ENCODE data around the gene SPTBN5. TPM values are rescaled to one million over a fixed set of nuclear protein-coding genes. Genes with fewer than 3 reads are reported as not detected.

SPTBN5 gene
- total RNA-seq, 1 experiment from 2014 or later, result 2.1 TPM

DNA sequence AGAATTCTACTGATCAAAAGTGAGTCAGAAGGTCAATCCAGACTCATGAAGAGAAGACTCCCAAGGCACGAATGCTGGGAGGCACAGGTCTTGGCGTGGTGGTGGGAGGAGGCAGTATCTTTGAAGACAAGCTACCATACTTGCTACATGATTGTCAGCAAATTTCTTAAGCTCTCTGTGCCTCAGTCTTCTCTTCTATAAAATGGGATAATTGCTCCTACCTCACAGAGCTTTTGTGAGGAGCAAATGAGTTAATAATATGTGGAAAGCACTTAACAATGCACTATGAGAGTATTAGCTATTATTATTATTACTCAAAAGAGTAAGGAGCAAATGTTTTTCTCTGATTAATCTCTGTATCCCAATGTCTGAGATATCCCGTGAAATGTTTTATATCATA, 42.3 kb upstream of the SPTBN5 start (continued):
- TF ChIP-seq CTCF (IDR thresholded peaks at IDR 0.05), result no peak

DNA sequence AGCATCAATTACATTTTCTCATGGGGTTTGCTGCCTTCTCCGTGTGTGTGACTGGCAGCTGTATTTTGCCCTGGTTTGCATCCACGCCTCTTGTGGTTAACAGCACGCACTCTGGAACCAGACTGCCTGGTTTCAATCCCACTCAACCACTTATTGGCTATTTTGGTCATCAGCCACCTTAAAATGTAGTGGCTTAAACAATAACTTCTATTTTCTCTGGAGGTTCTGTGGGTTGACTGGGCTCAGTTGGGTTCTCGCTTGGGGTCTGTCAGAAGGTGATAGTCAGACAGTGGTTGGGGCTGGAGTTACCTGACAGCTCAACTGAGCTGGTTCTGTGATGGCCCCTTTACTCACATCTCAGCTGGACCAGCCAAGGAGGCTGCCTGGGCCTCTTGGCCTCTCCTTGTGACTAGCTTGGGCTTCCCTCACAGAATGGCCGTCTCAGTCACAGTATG, 41.7 kb upstream of the SPTBN5 start:
- H3K4me1 ChIP-seq (ENCODE audit: control insufficient read depth, insufficient read depth, low read length), result peaks cover 50% of the 10 kb centered on the region
- ATAC-seq, result no peak

More for the DNA sequence above, 41.7 kb upstream of the SPTBN5 start:
- in situ Hi-C loops (cut with HindIII; ENCODE audit: low pct_unique_long_range_greater_than_20kb, low sequenced_read_pairs), result no loop called here
- CTCF ChIA-PET, result no interaction called here
- Histone ChIP-seq H3K9me3 (ENCODE audit: control insufficient read depth, insufficient read depth, low read depth, low read length) (no peaks in the 10 kb centered on the region), H3K27me3 (ENCODE audit: control insufficient read depth, insufficient read depth, low read length) (no peaks in the 10 kb centered on the region), H3K4me3 (ENCODE audit: low read depth in 2 of 2, low read length in 2 of 2) (no peak overlapping the region), H3K27ac (ENCODE audit: low read length) (peak overlapping the region; percentile 91), H3K36me3 (ENCODE audit: control insufficient read depth, insufficient read depth, low read length) (no peaks in the 10 kb centered on the region; the same call in 1 of the 2 replicates)
- no peak for DNase-seq (ENCODE audit: low read depth, low spot score)
- TF ChIP-seq, protein P1, sequence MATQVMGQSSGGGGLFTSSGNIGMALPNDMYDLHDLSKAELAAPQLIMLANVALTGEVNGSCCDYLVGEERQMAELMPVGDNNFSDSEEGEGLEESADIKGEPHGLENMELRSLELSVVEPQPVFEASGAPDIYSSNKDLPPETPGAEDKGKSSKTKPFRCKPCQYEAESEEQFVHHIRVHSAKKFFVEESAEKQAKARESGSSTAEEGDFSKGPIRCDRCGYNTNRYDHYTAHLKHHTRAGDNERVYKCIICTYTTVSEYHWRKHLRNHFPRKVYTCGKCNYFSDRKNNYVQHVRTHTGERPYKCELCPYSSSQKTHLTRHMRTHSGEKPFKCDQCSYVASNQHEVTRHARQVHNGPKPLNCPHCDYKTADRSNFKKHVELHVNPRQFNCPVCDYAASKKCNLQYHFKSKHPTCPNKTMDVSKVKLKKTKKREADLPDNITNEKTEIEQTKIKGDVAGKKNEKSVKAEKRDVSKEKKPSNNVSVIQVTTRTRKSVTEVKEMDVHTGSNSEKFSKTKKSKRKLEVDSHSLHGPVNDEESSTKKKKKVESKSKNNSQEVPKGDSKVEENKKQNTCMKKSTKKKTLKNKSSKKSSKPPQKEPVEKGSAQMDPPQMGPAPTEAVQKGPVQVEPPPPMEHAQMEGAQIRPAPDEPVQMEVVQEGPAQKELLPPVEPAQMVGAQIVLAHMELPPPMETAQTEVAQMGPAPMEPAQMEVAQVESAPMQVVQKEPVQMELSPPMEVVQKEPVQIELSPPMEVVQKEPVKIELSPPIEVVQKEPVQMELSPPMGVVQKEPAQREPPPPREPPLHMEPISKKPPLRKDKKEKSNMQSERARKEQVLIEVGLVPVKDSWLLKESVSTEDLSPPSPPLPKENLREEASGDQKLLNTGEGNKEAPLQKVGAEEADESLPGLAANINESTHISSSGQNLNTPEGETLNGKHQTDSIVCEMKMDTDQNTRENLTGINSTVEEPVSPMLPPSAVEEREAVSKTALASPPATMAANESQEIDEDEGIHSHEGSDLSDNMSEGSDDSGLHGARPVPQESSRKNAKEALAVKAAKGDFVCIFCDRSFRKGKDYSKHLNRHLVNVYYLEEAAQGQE (IDR thresholded peaks at IDR 0.05; ENCODE audit: insufficient read depth in 1 of 2, low read depth in 2 of 2, low read length in 1 of 2), result no peak
- TF ChIP-seq CTCF (IDR thresholded peaks at IDR 0.05) (no peak), TCF7L2 (IDR thresholded peaks at IDR 0.05; ENCODE audit: low read depth, low read length) (no peak), SIN3A (IDR thresholded peaks at IDR 0.05; ENCODE audit: borderline replicate concordance, insufficient read depth, low read depth, low read length) (no peak), POLR2AphosphoS5 (IDR thresholded peaks at IDR 0.05; ENCODE audit: low read depth, low read length) (no peak)
- BruUV-seq (replicated peaks), result no TSS peak
- intact Hi-C loops (cut with micrococcal nuclease; ENCODE audit: unreplicated experiment), result no loop called here
- POLR2A ChIA-PET, result no interaction called here
